Suppressor macrophage treated with lipopolysaccharide for 1 hour (primary cell): ENCODE measurements around the gene SLC9A5.

Experiments
- DNase-seq, 3 donors: peaks; one replicate each; pipeline ENCODE4 v3.0.0-alpha.2; 2020 to 2022

Gene SLC9A5

GRCh38 chr16:67317853-67318252 is 69.1 kb downstream of the SLC9A5 start:
- no peak for DNase-seq
